NT2/D1 (cell line): Measurements from ENCODE around the gene TUBA4A.

Source experiments
- DNase-seq: peaks from one replicate; pipeline ENCODE4 v3.0.0-alpha.2; 2011; ENCODE audit warnings: low read depth, low spot score
- H3K27me3 ChIP-seq: 2 replicates; pipeline ENCODE4 v1.6.0; 2011; ENCODE audit warnings: mild to moderate bottlenecking; ENCODE audit not compliant: insufficient read length, insufficient read depth
- H3K36me3 ChIP-seq: 2 replicates; pipeline ENCODE4 v1.6.1; 2011; ENCODE audit warnings: mild to moderate bottlenecking, low read length, mixed read lengths; ENCODE audit not compliant: insufficient read depth, insufficient read length
- H3K4me1 ChIP-seq: 2 replicates; pipeline ENCODE4 v1.5.1; 2011; ENCODE audit not compliant: insufficient read depth, insufficient read length
- H3K4me3 ChIP-seq: 2 replicates; pipeline ENCODE4 v1.5.1; 2011; ENCODE audit warnings: low read depth; ENCODE audit not compliant: insufficient read length
- H3K9ac ChIP-seq: 2 replicates; pipeline ENCODE4 v1.6.0; 2011; ENCODE audit warnings: low read depth; ENCODE audit not compliant: insufficient read length
- H3K9me3 ChIP-seq: 2 replicates; pipeline ENCODE4 v1.5.1; 2011; ENCODE audit warnings: mild to moderate bottlenecking, low read length; ENCODE audit not compliant: insufficient read depth
- SUZ12 ChIP-seq: IDR thresholded peaks from 2 replicates; pipeline ENCODE4 v1.6.1; 2011; ENCODE audit not compliant: insufficient read length, insufficient read depth; ENCODE audit errors: extremely low read depth
- YY1 ChIP-seq: IDR thresholded peaks from 2 replicates; pipeline ENCODE4 v1.6.1; 2011; ENCODE audit not compliant: insufficient read length, insufficient read depth
- ZNF274 ChIP-seq: IDR thresholded peaks from 2 replicates; pipeline ENCODE4 v1.6.1; 2011; ENCODE audit warnings: mild to moderate bottlenecking, low read depth, low read length

The TUBA4A gene

GRCh38 chr2:219296631-219297391 lies 43.1 kb upstream of the TUBA4A start:
- H3K36me3 ChIP-seq, result peaks cover 41% of the 10 kb centered on the region
- peaks cover 15% of the 10 kb centered on the region for H3K27me3 ChIP-seq
- DNase-seq, result no peak
- H3K4me3 ChIP-seq, result no peak overlapping the region
- H3K9me3 ChIP-seq, result peaks cover 35% of the 10 kb centered on the region
- H3K9ac ChIP-seq, result no peak overlapping the region
- TF ChIP-seq YY1 (no peak), SUZ12 (no peak), ZNF274 (no peak)
- peaks cover 14% of the 10 kb centered on the region for H3K4me1 ChIP-seq

- no peak overlapping the region for H3K4me3 ChIP-seq
- peaks cover 37% of the 10 kb centered on the region for H3K36me3 ChIP-seq
- peaks cover 15% of the 10 kb centered on the region for H3K27me3 ChIP-seq
- no peak overlapping the region for H3K9ac ChIP-seq
- TF ChIP-seq YY1 (no peak), SUZ12 (no peak), ZNF274 (no peak)
- peaks cover 14% of the 10 kb centered on the region for H3K4me1 ChIP-seq
- no peak for DNase-seq
- H3K9me3 ChIP-seq, result peaks cover 35% of the 10 kb centered on the region
Observed at GRCh38 chr2:219296142-219296541, 42.4 kb upstream of the TUBA4A start.

- DNase-seq, result peak; percentile 90
- H3K36me3 ChIP-seq, result peaks cover 41% of the 10 kb centered on the region
- peak overlapping the region; percentile 82 for H3K9ac ChIP-seq
- H3K4me1 ChIP-seq, result peaks cover 9% of the 10 kb centered on the region
- peak overlapping the region; percentile 73 for H3K4me3 ChIP-seq
- TF ChIP-seq YY1 (no peak), SUZ12 (no peak)
- peaks cover 35% of the 10 kb centered on the region for H3K9me3 ChIP-seq
- peaks cover 12% of the 10 kb centered on the region for H3K27me3 ChIP-seq
Observed at GRCh38 chr2:219294356-219295351, 40.9 kb upstream of the TUBA4A start.

GRCh38 chr2:219293736-219294231 lies 40.1 kb upstream of the TUBA4A start:
- Histone ChIP-seq H3K9me3 (peaks cover 35% of the 10 kb centered on the region), H3K9ac (no peak overlapping the region), H3K27me3 (peaks cover 4% of the 10 kb centered on the region), H3K36me3 (peaks cover 32% of the 10 kb centered on the region), H3K4me1 (peaks cover 8% of the 10 kb centered on the region), H3K4me3 (no peak overlapping the region)
- no peak for DNase-seq
- no peak for TF ChIP-seq SUZ12
- TF ChIP-seq YY1, result no peak
- no peak for TF ChIP-seq ZNF274

GRCh38 chr2:219292616-219293015 lies 38.9 kb upstream of the TUBA4A start:
- Histone ChIP-seq H3K9ac (no peak overlapping the region), H3K27me3 (peaks cover 3% of the 10 kb centered on the region), H3K4me1 (peaks cover 9% of the 10 kb centered on the region), H3K9me3 (peaks cover 35% of the 10 kb centered on the region), H3K36me3 (peaks cover 30% of the 10 kb centered on the region), H3K4me3 (no peak overlapping the region)
- no peak for DNase-seq
- TF ChIP-seq SUZ12 (no peak), YY1 (no peak), ZNF274 (no peak)

- Histone ChIP-seq H3K9ac (no peak overlapping the region), H3K27me3 (peaks cover 3% of the 10 kb centered on the region), H3K4me1 (peaks cover 11% of the 10 kb centered on the region), H3K4me3 (no peak overlapping the region), H3K36me3 (peaks cover 25% of the 10 kb centered on the region), H3K9me3 (peaks cover 35% of the 10 kb centered on the region)
- DNase-seq, result no peak
- TF ChIP-seq SUZ12, result no peak
- TF ChIP-seq YY1, result no peak
Observed at GRCh38 chr2:219291910-219292490, 38.3 kb upstream of the TUBA4A start.

- Histone ChIP-seq H3K9me3 (peaks cover 32% of the 10 kb centered on the region), H3K4me3 (no peak overlapping the region), H3K27me3 (peaks cover 3% of the 10 kb centered on the region), H3K36me3 (peaks cover 25% of the 10 kb centered on the region), H3K4me1 (peaks cover 13% of the 10 kb centered on the region), H3K9ac (no peak overlapping the region)
- TF ChIP-seq SUZ12 (no peak), ZNF274 (no peak), YY1 (no peak)
- no peak for DNase-seq
Observed at GRCh38 chr2:219291394-219291793, 37.7 kb upstream of the TUBA4A start.
